D721Med (cell line): ENCODE data around the gene MIAT.

Experiments
- DNase-seq: peaks from one replicate; pipeline ENCODE4 v3.0.0; 2011; ENCODE audit warnings: low spot score; ENCODE audit not compliant: insufficient read length
- FAIRE-seq: peaks from 2 replicates; lab custom pipeline; 2011; peaks lifted over from hg19 to GRCh38; lab: Jason Lieb, UNC
- CTCF ChIP-seq: IDR thresholded peaks from 2 replicates; pipeline ENCODE4 v1.5.1; 2012; ENCODE audit warnings: mild to moderate bottlenecking, control low read depth; ENCODE audit not compliant: insufficient read depth; ENCODE audit errors: missing control alignments

Gene MIAT

GRCh38 chr22:26614322-26614721 is 43.1 kb upstream of the MIAT start:
- FAIRE-seq (no peak), DNase-seq (no peak)
- no peak for TF ChIP-seq CTCF

- no peak for FAIRE-seq
- DNase-seq, result no peak
- TF ChIP-seq CTCF, result no peak
Observed at GRCh38 chr22:26615149-26615548, 42.2 kb upstream of the MIAT start.

- TF ChIP-seq CTCF, result no peak
- FAIRE-seq, result no peak
- no peak for DNase-seq
Observed at GRCh38 chr22:26615830-26616435, 41.5 kb upstream of the MIAT start.

- FAIRE-seq, result no peak
- no peak for TF ChIP-seq CTCF
- no peak for DNase-seq
Observed at GRCh38 chr22:26616650-26617049, 40.7 kb upstream of the MIAT start.

- no peak for FAIRE-seq
- no peak for DNase-seq
- TF ChIP-seq CTCF, result no peak
Observed at GRCh38 chr22:26617271-26618199, 39.9 kb upstream of the MIAT start, which contains the start of gene CRYBB1. Gene CRYBB1, minus strand, starts transcription at chr22:26618027. Its CDS starts 1,708 bp downstream, at chr22:26616319.

GRCh38 chr22:26618455-26618854 is 38.9 kb upstream of the MIAT start:
- no peak for TF ChIP-seq CTCF
- FAIRE-seq (no peak), DNase-seq (no peak)

GRCh38 chr22:26619510-26619909 is 37.9 kb upstream of the MIAT start:
- TF ChIP-seq CTCF, result no peak
- no peak for FAIRE-seq
- DNase-seq, result no peak
